Right forelimb (tissue), 1 donor: ENCODE data around the gene AHI1.

ENCODE experiments used
- DNase-seq: peaks from one replicate; pipeline ENCODE4 v3.0.0-alpha.2; 2018

Gene AHI1

DNA sequence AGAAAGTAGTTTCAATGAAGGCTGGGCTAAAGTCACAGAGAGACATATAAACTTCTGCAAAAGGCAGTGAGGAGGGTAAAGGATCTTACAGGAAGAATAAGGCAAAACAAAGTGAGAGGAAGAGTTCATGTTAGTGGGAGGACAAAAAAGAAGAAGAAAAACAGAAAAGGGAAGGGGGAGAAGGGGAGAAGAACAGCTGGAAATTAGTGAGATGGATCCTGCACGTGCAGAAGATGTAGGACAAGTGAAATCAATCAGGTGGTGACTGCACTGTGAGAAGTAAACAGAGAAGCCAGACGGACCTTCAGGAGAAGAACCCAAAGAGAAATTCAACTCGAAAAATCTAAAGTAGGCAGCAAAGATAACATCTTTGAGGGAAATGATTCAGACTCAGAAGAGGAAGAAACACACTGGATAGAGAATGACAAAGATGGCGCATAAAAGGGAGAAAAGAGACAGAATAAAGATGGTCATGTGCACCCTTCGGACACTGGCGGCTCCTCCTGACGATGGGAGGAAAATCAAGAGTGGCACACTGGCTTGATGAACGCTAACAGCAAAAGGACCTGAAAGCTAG, 210.5 kb downstream of the AHI1 start:
- DNase-seq = no peak

DNA sequence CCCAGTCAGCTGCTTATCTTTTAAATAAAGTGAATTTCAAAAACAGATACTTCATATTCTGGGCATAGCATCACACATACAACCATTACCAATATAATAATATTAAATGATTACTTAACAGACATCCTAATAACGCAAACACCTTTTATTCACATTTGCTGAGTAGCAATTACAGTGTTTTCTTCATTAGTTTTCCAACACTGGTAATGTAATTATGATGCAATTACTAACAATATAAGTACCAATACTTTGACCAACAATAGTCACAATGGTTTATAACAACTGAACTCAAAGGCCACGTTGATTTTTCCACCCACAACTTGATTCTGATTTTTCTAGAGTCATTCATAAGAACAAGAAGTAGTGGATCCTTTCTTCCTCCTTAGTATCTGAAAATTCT, 212.4 kb downstream of the AHI1 start:
- no peak for DNase-seq

DNA sequence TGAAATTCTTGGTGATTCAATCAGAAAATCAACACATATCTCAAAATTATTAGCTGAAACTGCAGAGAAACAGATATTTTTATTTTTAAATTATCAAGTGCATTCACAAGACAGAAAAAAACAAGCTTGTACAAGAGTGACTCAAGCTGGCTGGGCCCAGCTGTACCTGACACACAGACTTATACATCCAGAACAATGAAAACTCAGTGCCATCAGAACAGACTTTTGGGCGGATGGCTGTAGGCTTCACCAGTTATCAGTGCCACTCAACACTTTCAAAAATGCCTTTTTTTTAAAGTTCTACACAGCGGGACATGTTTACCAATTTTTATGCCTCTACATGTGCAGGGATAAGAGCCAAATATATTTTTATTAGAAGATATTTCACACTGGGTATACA, 213.6 kb downstream of the AHI1 start:
- DNase-seq = no peak

- DNase-seq = no peak
Observed at GRCh38 chr6:135282395-135282794, 215.1 kb downstream of the AHI1 start.

- DNase-seq = no peak
Observed at GRCh38 chr6:135281964-135282363, 215.6 kb downstream of the AHI1 start.

GRCh38 chr6:135281227-135281626, 216.3 kb downstream of the AHI1 start:
- DNase-seq = no peak

- DNase-seq = no peak
Observed at GRCh38 chr6:135280375-135281136, 217.0 kb downstream of the AHI1 start.

DNA sequence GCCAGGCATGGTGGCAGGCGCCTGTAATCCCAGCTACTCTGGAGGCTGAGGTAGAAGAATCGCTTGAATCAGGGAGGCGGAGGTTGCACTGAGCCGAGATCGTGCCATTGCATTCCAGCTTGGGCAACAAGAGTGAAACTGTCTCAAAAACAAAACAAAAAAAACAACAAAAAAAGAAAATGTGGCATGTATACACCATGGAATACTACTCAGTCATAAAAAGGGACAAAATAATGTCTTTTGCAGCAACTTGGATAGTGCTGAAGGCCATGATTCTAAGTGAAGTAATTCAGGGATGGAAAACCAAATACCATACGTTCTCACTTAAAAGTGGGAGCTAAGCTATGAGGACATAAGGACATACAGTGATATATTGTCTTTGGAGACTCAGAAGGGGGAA, 220.1 kb downstream of the AHI1 start:
- no peak for DNase-seq

GRCh38 chr6:135274561-135275293, 222.8 kb downstream of the AHI1 start:
- no peak for DNase-seq

DNA sequence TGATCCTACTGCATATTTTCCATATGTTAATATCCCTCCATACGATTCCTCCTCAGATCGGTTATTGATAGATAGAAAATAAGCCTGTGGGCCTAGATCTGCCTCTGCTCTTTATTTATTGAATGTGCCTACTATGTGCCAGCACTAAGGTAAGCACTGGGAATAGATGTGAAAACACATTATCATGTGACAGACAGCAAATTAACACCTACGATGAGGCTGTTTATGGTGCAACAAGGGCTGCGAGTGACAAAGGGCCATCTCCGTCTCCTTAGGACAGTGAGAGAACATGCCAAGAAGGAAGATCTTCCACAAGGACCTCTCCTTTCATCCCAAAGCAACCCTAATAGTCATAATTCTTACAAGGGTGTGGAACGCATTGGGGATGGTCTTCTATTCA, 225.9 kb downstream of the AHI1 start:
- DNase-seq = no peak

DNA sequence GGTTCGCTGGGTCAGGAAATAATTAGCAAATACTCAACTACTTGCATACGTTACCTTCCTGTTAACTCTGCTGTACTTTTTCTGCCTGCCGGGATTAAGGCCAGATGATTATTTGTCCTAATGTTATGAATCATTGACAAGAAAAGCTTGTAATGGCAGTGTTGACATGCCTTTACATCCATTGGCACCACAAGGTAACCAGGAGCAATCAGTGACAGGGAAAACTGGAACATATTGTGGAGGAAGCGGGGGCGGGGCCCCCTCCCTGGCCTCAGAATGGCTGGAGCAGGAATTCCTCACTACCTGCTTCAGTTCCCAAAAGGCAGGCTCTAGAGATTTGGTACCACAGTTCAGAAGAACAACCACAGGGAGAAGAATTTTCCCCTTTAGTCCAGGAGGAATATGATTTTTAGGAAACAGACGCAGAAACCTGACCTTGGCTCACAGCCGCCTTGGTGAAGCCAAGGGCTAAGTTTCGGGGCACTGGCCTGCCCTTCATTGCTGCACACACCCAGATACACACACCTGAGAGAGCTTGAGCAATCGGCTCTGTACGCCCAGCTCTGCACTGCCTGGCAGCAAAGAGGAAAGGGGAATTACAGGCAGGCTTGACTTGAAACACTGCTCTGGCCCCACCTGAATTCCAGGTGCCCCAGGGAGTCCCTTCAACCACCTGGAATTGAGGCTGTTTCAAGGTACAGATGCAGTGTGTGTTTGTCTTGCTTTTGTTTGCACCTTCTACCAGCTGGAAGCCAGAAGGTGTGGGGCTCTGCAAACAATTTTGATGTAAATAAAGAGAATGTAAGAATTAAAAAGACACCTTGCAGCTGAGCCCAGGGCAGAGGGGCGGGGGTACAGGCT, 226.6 kb downstream of the AHI1 start:
- no peak for DNase-seq

DNA sequence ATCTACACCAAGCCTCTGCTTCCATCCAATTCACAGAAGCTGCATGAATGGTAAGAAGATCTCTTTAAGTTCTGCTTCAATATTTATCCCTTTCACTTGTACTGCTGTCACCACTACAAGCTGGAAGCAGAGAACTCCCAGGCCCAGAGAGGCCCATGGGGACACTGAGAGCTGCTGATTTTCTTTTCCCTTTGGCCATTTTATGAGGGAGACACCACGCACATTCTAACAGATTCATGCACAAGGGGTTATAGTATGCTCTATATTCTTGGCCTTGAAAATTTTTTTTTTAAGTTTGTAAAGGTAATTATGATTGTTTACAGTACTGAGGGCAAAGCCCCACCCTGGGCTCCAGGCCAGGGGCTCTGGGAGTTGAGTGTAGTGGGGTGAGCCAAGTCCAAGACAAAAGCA, 228.1 kb downstream of the AHI1 start:
- DNase-seq = no peak

GRCh38 chr6:135268740-135269139, 228.8 kb downstream of the AHI1 start:
- no peak for DNase-seq

DNA sequence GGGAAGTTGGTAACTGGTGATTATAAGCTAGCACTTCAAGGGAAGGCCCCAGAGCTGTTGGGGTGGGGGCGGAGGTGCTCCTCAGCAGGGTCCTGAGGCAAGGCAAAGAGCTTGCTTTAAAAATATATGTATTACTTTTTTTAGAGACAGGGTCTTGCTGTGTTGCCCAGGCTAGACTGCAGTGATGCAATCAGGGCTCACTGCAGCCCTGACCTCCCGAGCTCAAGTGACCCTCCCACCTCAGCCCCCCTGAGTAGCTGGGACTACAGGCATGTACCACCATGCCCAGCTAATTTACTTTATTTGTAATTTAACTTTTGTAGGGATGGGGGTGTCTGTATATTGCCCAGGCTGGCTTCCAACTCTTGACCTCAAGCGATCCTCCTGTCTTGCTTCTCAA, 229.3 kb downstream of the AHI1 start:
- no peak for DNase-seq

- DNase-seq = no peak
Observed at GRCh38 chr6:135267085-135267484, 230.5 kb downstream of the AHI1 start.

- no peak for DNase-seq
Observed at GRCh38 chr6:135266675-135267074, 230.9 kb downstream of the AHI1 start.

- no peak for DNase-seq
Observed at GRCh38 chr6:135265278-135265677, 232.3 kb downstream of the AHI1 start.

- DNase-seq = no peak
Observed at GRCh38 chr6:135261872-135262725, 235.4 kb downstream of the AHI1 start.

DNA sequence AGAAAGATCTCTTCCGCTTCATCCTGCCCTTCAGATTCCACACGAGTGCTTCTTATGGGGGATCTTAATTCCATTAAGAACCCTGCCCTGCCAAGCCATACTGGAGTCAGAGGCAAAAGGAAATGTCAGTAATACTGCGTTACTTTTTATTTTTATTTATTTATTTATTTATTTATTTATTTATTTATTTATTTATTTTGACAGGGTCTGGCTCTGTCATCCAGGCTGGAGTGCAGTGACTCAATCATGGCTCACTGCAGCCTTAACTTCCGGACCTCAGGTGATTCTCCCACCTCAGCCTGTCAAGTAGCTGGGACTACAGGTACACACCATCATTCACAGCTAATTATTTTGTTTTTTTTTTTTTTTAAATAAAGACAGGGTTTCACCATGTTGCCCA, 236.9 kb downstream of the AHI1 start:
- no peak for DNase-seq

GRCh38 chr6:135258970-135259369, 238.6 kb downstream of the AHI1 start:
- no peak for DNase-seq

DNA sequence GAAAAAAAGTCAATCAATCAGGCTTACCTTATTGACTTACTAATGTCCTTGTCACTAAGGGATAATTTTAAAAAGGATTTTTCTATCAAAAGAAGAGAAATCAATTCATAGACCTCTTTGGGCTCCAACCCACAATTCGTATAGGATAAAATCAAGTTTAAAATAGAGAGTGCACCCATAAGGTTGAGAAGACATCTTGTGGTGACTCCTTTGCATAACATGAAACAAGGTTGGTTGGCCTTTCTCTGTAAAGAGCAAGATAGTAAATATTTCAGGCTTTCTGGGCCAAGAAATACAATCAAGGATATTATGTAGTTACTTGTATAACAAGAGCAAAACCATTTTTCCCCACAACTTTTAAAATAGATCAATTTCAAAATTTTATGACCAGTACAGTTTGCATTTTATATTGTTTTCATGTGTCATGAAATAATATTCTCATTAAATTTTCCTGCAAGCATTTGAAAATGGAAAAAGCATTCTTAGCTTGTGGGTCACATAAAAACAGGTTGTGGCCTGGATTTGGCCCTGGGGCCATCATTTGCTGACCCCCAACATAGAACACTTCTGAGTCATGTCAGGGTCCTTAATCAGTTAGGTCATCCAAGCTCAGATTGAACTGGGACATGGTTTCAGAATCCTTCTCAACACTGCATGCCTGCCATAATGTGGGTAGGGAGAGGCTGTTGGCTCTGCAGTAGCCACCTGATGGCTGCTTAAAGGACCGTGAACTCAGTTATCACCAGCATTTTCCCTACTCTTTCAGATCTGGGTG, 239.7 kb downstream of the AHI1 start:
- no peak for DNase-seq
